Prostate gland (tissue), 2 donors: Measurements from ENCODE around the gene KRT23.

Source experiments
- POLR2A ChIP-seq: fragments of 450-650 bp; IDR thresholded peaks from one replicate; pipeline ENCODE4 v1.6.1; 2016; ENCODE audit warnings: antibody characterized with exemption, mild to moderate bottlenecking
- TF ChIP-seq, protein P1 (sequence below), 4 experiments: fragments of 200-600 bp in 2 of 4; fragments of 450-650 bp in 2 of 4; sonication (generic) in 2 of 4; IDR thresholded peaks; 1 replicate in 3 of 4; 2 replicates in 1 of 4; pipeline ENCODE4 v1.5.1; 2016 to 2019; ENCODE audit warnings: antibody characterized with exemption in 4 of 4, mild to moderate bottlenecking in 2 of 4, moderate library complexity in 2 of 4

DNA sequence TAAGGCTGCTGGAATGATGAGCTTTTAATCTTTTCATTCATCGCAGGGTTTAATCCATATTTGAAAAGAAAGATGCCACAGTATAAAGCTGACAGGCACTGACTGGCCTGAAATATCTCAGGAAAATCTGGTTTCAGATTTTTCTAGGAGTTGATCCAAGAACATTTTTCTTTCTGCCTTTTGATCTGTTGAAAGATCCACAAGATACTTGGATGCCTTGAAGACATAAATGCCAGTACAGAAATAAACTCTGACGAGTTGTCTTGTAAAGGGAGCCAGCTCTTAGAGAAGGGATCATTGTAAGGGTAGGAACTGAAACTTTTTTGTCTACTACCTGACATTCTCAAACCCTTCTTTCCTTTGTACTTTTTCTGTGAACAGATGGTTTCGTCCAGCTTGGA is 27.0 kb downstream of the KRT23 start:
- TF ChIP-seq POLR2A = no peak
- TF ChIP-seq, protein P1, sequence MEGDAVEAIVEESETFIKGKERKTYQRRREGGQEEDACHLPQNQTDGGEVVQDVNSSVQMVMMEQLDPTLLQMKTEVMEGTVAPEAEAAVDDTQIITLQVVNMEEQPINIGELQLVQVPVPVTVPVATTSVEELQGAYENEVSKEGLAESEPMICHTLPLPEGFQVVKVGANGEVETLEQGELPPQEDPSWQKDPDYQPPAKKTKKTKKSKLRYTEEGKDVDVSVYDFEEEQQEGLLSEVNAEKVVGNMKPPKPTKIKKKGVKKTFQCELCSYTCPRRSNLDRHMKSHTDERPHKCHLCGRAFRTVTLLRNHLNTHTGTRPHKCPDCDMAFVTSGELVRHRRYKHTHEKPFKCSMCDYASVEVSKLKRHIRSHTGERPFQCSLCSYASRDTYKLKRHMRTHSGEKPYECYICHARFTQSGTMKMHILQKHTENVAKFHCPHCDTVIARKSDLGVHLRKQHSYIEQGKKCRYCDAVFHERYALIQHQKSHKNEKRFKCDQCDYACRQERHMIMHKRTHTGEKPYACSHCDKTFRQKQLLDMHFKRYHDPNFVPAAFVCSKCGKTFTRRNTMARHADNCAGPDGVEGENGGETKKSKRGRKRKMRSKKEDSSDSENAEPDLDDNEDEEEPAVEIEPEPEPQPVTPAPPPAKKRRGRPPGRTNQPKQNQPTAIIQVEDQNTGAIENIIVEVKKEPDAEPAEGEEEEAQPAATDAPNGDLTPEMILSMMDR (IDR thresholded peaks at IDR 0.05) = no peak
